Gastrocnemius medialis (tissue), 4 donors: ENCODE results near the gene VAV1.

Experiments
- CTCF ChIP-seq, 5 experiments: fragments of 450-650 bp in 3 of 5; fragments of 200-600 bp in 2 of 5; sonication (generic) in 2 of 5; IDR thresholded peaks in 4 of 5; conservative IDR thresholded peaks in 1 of 5; 1 replicate in 4 of 5; 2 replicates in 1 of 5; pipeline ENCODE4 v1.5.1; 2016 to 2019; ENCODE audit warnings: antibody characterized with exemption in 5 of 5, mild to moderate bottlenecking in 3 of 5, moderate library complexity in 3 of 5
- POLR2A ChIP-seq, 2 donors: fragments of 450-650 bp; IDR thresholded peaks; one replicate each; pipeline ENCODE4 v1.6.1; 2017; ENCODE audit warnings: antibody characterized with exemption in 2 of 2, mild to moderate bottlenecking in 2 of 2, moderate library complexity in 2 of 2

- no peak for TF ChIP-seq CTCF (IDR thresholded peaks at IDR 0.05 in 4 of 5, conservative IDR thresholded peaks at IDR 0.05 in 1 of 5)
- TF ChIP-seq POLR2A (IDR thresholded peaks at IDR 0.05), result no peak
These were observed 119.4 kb downstream of the VAV1 start for GRCh38 chr19:6891761-6892385.
